HCT116 (cell line): ENCODE data around the gene UBXN11.

Source experiments
- CBX3 ChIP-seq: IDR thresholded peaks from 2 replicates; pipeline ENCODE4 v1.6.1; 2012; ENCODE audit warnings: low read depth
- CTCF ChIP-seq, 3 experiments: fragments of 200-600 bp in 1 of 3; sonication (generic) in 1 of 3; IDR thresholded peaks in 2 of 3; conservative IDR thresholded peaks in 1 of 3; 2 replicates each; pipeline ENCODE4 v1.5.1; 2012 to 2017; ENCODE audit warnings: low read depth in 2 of 3, low read length in 2 of 3, antibody characterized with exemption in 1 of 3, borderline replicate concordance in 1 of 3, control low read depth in 1 of 3, mild to moderate bottlenecking in 1 of 3, mixed read lengths in 1 of 3, mixed run types in 1 of 3, moderate library complexity in 1 of 3; ENCODE audit not compliant: insufficient read depth in 1 of 3
- EZH2phosphoT487 ChIP-seq: fragments of 200-600 bp; IDR thresholded peaks from 2 replicates; pipeline ENCODE4 v1.6.1; 2018; ENCODE audit warnings: antibody characterized with exemption, borderline replicate concordance
- RAD21 ChIP-seq: IDR thresholded peaks from 2 replicates; pipeline ENCODE4 v1.6.1; 2012; ENCODE audit warnings: low read depth, mild to moderate bottlenecking
- YY1 ChIP-seq: IDR thresholded peaks from 2 replicates; pipeline ENCODE4 v1.6.1; 2011; ENCODE audit warnings: low read length, low read depth, moderate library complexity, mild to moderate bottlenecking; ENCODE audit not compliant: insufficient replicate concordance; ENCODE audit errors: extremely low read depth

GRCh38 chr1:26278303-26278702 is 28.1 kb downstream of the UBXN11 start:
- TF ChIP-seq CTCF (IDR thresholded peaks at IDR 0.05 in 2 of 3, conservative IDR thresholded peaks at IDR 0.05 in 1 of 3; ENCODE audit: borderline replicate concordance in 1 of 3, insufficient read depth in 1 of 3, low read depth in 2 of 3, low read length in 2 of 3), result no peak
- TF ChIP-seq EZH2phosphoT487, result no peak
- TF ChIP-seq RAD21, result no peak
- no peak for TF ChIP-seq YY1
- TF ChIP-seq CBX3, result no peak
